GM19043 (cell line): ENCODE measurements around the gene NFATC4.
"Not testable (repeated sequence)": the region's sequence is repeated elsewhere in the genome, so short reads cannot be mapped to it uniquely, and the experiment has no call there.

Source experiments
- ATAC-seq: cut with Tn5 transposase; IDR thresholded peaks from one replicate; pipeline ENCODE4 v1.9.1; 2021; ENCODE audit warnings: low read depth; ENCODE audit not compliant: unreplicated experiment

Gene NFATC4

GRCh38 chr14:24366413-24366720 is 1.6 kb upstream of the NFATC4 start:
- ATAC-seq: peak; percentile 60

GRCh38 chr14:24366721-24367513 is 1.1 kb upstream of the NFATC4 start:
- ATAC-seq: peak; percentile 32

GRCh38 chr14:24368212-24368561 is 203 bp downstream of the NFATC4 start:
- no peak for ATAC-seq

GRCh38 chr14:24368562-24369252 is 723 bp downstream of the NFATC4 start:
- no peak for ATAC-seq

- ATAC-seq: no peak
These were observed 1.5 kb downstream of the NFATC4 start for GRCh38 chr14:24369463-24369862.

GRCh38 chr14:24369907-24370687 is 2.1 kb downstream of the NFATC4 start:
- no peak for ATAC-seq

- ATAC-seq: no peak
These were observed 2.8 kb downstream of the NFATC4 start for GRCh38 chr14:24370748-24371147.

GRCh38 chr14:24371605-24372004 is 3.6 kb downstream of the NFATC4 start:
- not testable (repeated sequence) for ATAC-seq

GRCh38 chr14:24372701-24373416 is 4.9 kb downstream of the NFATC4 start:
- ATAC-seq: no peak

GRCh38 chr14:24376448-24377070 is 8.6 kb downstream of the NFATC4 start:
- no peak for ATAC-seq

GRCh38 chr14:24377126-24377525 is 9.1 kb downstream of the NFATC4 start:
- ATAC-seq: no peak

GRCh38 chr14:24377657-24378056 is 9.7 kb downstream of the NFATC4 start:
- ATAC-seq: no peak

- ATAC-seq: no peak
These were observed 10.3 kb downstream of the NFATC4 start for GRCh38 chr14:24378327-24378726.

GRCh38 chr14:24378981-24379906 is 11.3 kb downstream of the NFATC4 start:
- ATAC-seq: no peak

GRCh38 chr14:24379907-24380730 is 12.1 kb downstream of the NFATC4 start:
- ATAC-seq: no peak

- no peak for ATAC-seq
These were observed 13.5 kb downstream of the NFATC4 start for GRCh38 chr14:24381363-24382063.

- ATAC-seq: no peak
These were observed 14.0 kb downstream of the NFATC4 start for GRCh38 chr14:24382064-24382371.

GRCh38 chr14:24384169-24384568 is 16.2 kb downstream of the NFATC4 start:
- no peak for ATAC-seq
